GM18508 (cell line): ENCODE data around the gene SCP2.

Experiments
- ATAC-seq: cut with Tn5 transposase; IDR thresholded peaks from one replicate; pipeline ENCODE4 v1.9.1; 2021; ENCODE audit warnings: moderate number of reproducible peaks; ENCODE audit not compliant: insufficient read depth, unreplicated experiment

The SCP2 gene

GRCh38 chr1:53025034-53025768, 98.1 kb downstream of the SCP2 start:
- no peak for ATAC-seq

GRCh38 chr1:53025769-53026112, 98.7 kb downstream of the SCP2 start:
- no peak for ATAC-seq

- ATAC-seq, result no peak
Measured at GRCh38 chr1:53026254-53026653, 99.2 kb downstream of the SCP2 start.

GRCh38 chr1:53031732-53032131, 104.7 kb downstream of the SCP2 start:
- ATAC-seq, result no peak

GRCh38 chr1:53037159-53037558, 110.1 kb downstream of the SCP2 start:
- no peak for ATAC-seq

- no peak for ATAC-seq
Measured at GRCh38 chr1:53038566-53038965, 111.5 kb downstream of the SCP2 start.

- ATAC-seq, result no peak
Measured at GRCh38 chr1:53043271-53043670, 116.2 kb downstream of the SCP2 start.

- ATAC-seq, result no peak
Measured at GRCh38 chr1:53044926-53045325, 117.8 kb downstream of the SCP2 start.

GRCh38 chr1:53046930-53047329, 119.9 kb downstream of the SCP2 start:
- ATAC-seq, result no peak

- ATAC-seq, result no peak
Measured at GRCh38 chr1:53047737-53048736, 121.0 kb downstream of the SCP2 start.

GRCh38 chr1:53048960-53049573, 122.0 kb downstream of the SCP2 start:
- no peak for ATAC-seq

GRCh38 chr1:53049574-53049967, 122.5 kb downstream of the SCP2 start:
- ATAC-seq, result no peak

- ATAC-seq, result no peak
Measured at GRCh38 chr1:53050310-53050709, 123.2 kb downstream of the SCP2 start.

GRCh38 chr1:53051676-53052075, 124.6 kb downstream of the SCP2 start:
- ATAC-seq, result no peak

- ATAC-seq, result no peak
Measured at GRCh38 chr1:53057127-53057526, 130.1 kb downstream of the SCP2 start.

- no peak for ATAC-seq
Measured at GRCh38 chr1:53060579-53060978, 133.5 kb downstream of the SCP2 start.

GRCh38 chr1:53061123-53061858, 134.2 kb downstream of the SCP2 start:
- no peak for ATAC-seq

- no peak for ATAC-seq
Measured at GRCh38 chr1:53061859-53062707, 135.0 kb downstream of the SCP2 start, which contains the start of gene PODN. PODN (plus strand) TSS chr1:53062213; CDS start chr1:53069856, 7,643 bp downstream.
